Prostate gland (tissue), 2 donors: ENCODE results near the gene SNX19. TPM values are rescaled to one million over a fixed set of nuclear protein-coding genes. Genes with fewer than 3 reads are reported as not detected.
A peak's percentile ranks its signal among the peaks of the same experiment; 100 is the strongest.

Experiments
- DNase-seq: peaks from one replicate; pipeline ENCODE4 v3.0.0-alpha.2; 2019; ENCODE audit warnings: low spot score
- H3K27ac ChIP-seq, 2 donors: fragments of 200-600 bp; sonication (generic); 2 replicates each; pipeline ENCODE4 v1.5.1; 2017 to 2019
- H3K27me3 ChIP-seq: fragments of 200-600 bp; sonication (generic); replicated peaks from 2 replicates; pipeline ENCODE4 v1.5.1; 2019; ENCODE audit not compliant: insufficient read depth
- H3K36me3 ChIP-seq, 2 donors: fragments of 200-600 bp; sonication (generic); 1 replicate in 1 of 2; 2 replicates in 1 of 2; pipeline versions ENCODE4 v1.5.1 to v1.8.1; 2017 to 2019
- H3K4me1 ChIP-seq: fragments of 200-600 bp; sonication (generic); replicated peaks from 2 replicates; pipeline ENCODE4 v1.5.1; 2019
- H3K4me3 ChIP-seq, 2 donors: fragments of 200-600 bp; sonication (generic); 2 replicates each; pipeline ENCODE4 v1.5.1; 2017 to 2019
- H3K9me3 ChIP-seq: fragments of 200-600 bp; sonication (generic); 2 replicates; pipeline ENCODE4 v1.5.1; 2017
- POLR2A ChIP-seq: fragments of 450-650 bp; IDR thresholded peaks from one replicate; pipeline ENCODE4 v1.6.1; 2016; ENCODE audit warnings: antibody characterized with exemption, mild to moderate bottlenecking
- POLR2AphosphoS5 ChIP-seq: sonication (generic); formaldehyde crosslinking; IDR thresholded peaks from one replicate; pipeline ENCODE4 v1.6.1; 2017; ENCODE audit warnings: antibody characterized with exemption
- WGBS: methylation state at CpG from one replicate; pipeline ENCODE4 v1.1.5; 2018; 5-methylcytosine and 5-hydroxymethylcytosine counted together
- intact Hi-C: fragments of 100-400 bp; cut with DNase I; formaldehyde crosslinking; loops from one replicate; pipeline ENCODE4 v1.14.2; 2022
- total RNA-seq, 2 donors: library from RNA; depleted of rRNA; stranded (reverse); fragments of >200 nt; gene quantifications; one replicate each; pipeline ENCODE4 v1.1.0, GENCODE V29; 2016
- TF ChIP-seq, protein P1 (sequence below), 4 experiments: fragments of 200-600 bp in 2 of 4; fragments of 450-650 bp in 2 of 4; sonication (generic) in 2 of 4; IDR thresholded peaks; 1 replicate in 3 of 4; 2 replicates in 1 of 4; pipeline ENCODE4 v1.5.1; 2016 to 2019; ENCODE audit warnings: antibody characterized with exemption in 4 of 4, mild to moderate bottlenecking in 2 of 4, moderate library complexity in 2 of 4

SNX19 gene
- total RNA-seq, 2 donors from 2014 or later: 87.7 to 115 TPM

DNA sequence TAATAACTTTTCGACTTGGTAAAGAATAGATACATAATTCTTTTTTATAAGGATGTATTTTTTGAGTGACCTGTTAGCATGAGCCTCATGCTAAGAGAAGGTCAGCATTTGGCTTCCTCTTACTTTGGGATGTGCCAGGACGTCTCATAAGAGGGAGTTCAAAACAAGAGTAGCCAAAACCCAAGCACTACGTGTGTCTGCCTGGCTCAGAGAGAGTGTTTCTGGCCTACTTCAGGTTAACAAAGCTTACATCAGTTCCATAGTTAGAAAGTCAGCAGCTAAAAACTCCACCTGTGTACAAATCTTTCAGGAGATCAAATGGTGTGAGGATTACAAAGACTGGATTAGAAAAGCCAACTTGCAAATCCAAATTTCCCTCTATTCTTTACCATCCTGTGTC is 13.9 kb downstream of the SNX19 start:
- Histone ChIP-seq H3K4me1 (no peaks in the 10 kb centered on the region), H3K36me3 (peaks cover 0 to 15% of the 10 kb centered on the region in 2 donors), H3K9me3 (no peaks in the 10 kb centered on the region), H3K27ac (no peak overlapping the region), H3K27me3 (no peaks in the 10 kb centered on the region), H3K4me3 (no peak overlapping the region)
- WGBS: 56% methylated on average over 3 of the region's 3 CpGs
- intact Hi-C loops: no loop called here
- DNase-seq: no peak
- TF ChIP-seq, protein P1, sequence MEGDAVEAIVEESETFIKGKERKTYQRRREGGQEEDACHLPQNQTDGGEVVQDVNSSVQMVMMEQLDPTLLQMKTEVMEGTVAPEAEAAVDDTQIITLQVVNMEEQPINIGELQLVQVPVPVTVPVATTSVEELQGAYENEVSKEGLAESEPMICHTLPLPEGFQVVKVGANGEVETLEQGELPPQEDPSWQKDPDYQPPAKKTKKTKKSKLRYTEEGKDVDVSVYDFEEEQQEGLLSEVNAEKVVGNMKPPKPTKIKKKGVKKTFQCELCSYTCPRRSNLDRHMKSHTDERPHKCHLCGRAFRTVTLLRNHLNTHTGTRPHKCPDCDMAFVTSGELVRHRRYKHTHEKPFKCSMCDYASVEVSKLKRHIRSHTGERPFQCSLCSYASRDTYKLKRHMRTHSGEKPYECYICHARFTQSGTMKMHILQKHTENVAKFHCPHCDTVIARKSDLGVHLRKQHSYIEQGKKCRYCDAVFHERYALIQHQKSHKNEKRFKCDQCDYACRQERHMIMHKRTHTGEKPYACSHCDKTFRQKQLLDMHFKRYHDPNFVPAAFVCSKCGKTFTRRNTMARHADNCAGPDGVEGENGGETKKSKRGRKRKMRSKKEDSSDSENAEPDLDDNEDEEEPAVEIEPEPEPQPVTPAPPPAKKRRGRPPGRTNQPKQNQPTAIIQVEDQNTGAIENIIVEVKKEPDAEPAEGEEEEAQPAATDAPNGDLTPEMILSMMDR (IDR thresholded peaks at IDR 0.05): no peak
- TF ChIP-seq POLR2AphosphoS5 (no peak), POLR2A (no peak)

DNA sequence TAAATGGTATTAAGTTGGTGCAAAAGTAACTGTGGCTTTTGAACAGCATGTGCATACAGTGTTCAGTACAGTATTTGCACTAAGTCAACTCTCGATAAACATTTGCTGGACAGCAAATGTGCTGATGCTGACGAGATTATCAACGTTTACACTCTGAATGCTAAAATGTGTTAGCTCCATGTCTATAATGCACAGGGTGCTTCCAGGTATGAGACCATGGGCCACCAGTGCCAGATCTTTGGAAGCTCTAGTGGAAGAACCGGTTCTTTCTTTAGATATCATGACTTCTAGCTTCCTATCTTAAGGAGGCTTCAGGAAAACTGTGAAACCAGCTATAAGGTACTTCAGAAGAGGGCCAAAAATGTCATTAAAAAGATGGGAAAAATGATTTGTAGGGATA is 17.2 kb downstream of the SNX19 start:
- TF ChIP-seq, protein P1 (IDR thresholded peaks at IDR 0.05): no peak
- TF ChIP-seq POLR2A (no peak), POLR2AphosphoS5 (peak; percentile 52)
- H3K27ac ChIP-seq: peak overlapping the region; percentile 81 to 88
- intact Hi-C loops: loop anchor here (10.0 kb wide), 3 partner anchors 224 to 684 kb away; partner anchors contain the start of gene ZBTB44
- WGBS: 29% methylated on average over 4 of the region's 4 CpGs
- DNase-seq: no peak
- H3K4me3 ChIP-seq: no peak overlapping the region
- H3K36me3 ChIP-seq: no peaks in the 10 kb centered on the region
- no peaks in the 10 kb centered on the region for H3K4me1 ChIP-seq
- no peaks in the 10 kb centered on the region for H3K9me3 ChIP-seq
- H3K27me3 ChIP-seq: no peaks in the 10 kb centered on the region

DNA sequence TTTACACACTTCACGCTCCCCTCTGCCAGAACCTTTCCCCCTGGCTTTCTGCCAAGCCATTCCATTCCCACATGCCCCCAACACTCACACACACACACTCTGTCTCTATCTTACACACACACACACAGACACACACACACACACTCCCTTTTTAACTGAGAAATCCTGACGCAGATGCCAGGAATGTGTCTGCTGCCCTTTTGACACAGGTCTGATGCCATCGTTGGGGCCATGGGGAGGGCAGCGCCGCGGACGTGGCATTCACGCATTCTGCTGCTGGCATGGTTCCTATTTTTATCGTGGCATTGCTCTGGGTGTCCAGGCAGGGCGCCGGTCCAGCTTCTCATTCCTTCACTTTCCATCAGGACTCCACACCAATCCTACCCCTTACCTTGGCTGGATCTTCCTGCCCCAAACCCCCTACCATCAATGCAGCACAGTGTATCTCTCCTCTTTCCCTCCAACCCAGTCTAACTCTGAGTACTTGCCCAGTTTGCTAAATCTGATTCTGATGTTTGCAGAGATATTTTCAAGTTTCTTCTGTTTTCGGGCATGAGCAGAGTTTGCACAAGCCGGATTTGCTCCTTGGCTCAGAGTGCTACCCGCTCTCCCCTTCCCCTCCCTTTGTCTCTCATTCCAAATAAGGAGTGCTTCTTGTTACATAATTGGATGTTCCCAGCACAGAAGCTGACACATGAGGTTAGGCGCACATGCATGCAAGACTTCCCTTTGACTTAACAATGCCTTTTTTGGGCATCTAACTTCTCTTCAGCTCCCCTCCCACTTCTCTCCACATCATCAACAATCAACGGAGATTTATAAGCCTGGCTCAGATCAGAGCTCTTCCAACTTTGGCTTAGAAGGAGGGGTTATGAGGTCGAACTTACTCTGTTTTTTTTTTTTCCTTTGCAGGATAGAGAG is 18.8 kb downstream of the SNX19 start:
- TF ChIP-seq, protein P1 (IDR thresholded peaks at IDR 0.05): no peak
- peak; percentile 94 for TF ChIP-seq POLR2AphosphoS5
- H3K27ac ChIP-seq: peak overlapping the region; percentile 81 to 88
- WGBS: 11% methylated on average over 17 of the region's 17 CpGs
- no peaks in the 10 kb centered on the region for H3K27me3 ChIP-seq
- intact Hi-C loops: loop anchor here (10.0 kb wide), 3 partner anchors 223 to 683 kb away; partner anchors contain the start of gene ZBTB44
- peaks cover 2 to 3% of the 10 kb centered on the region in 2 donors for H3K36me3 ChIP-seq
- no peaks in the 10 kb centered on the region for H3K9me3 ChIP-seq
- H3K4me1 ChIP-seq: no peaks in the 10 kb centered on the region
- no peak overlapping the region for H3K4me3 ChIP-seq
- peak; percentile 72 for DNase-seq

- Histone ChIP-seq H3K27me3 (no peaks in the 10 kb centered on the region), H3K4me3 (no peak overlapping the region), H3K9me3 (no peaks in the 10 kb centered on the region), H3K27ac (peak overlapping the region in 1 of 2 donors; percentile 24), H3K36me3 (peaks cover 2 to 3% of the 10 kb centered on the region in 2 donors), H3K4me1 (no peaks in the 10 kb centered on the region)
- WGBS: 25% methylated on average over 6 of the region's 6 CpGs
- intact Hi-C loops: loop anchor here (1.0 to 10.0 kb wide), 5 partner anchors 32 to 680 kb away; partner anchors contain the start of gene ZBTB44
- DNase-seq: peak; percentile 76
- TF ChIP-seq POLR2AphosphoS5 (peak; percentile 62), POLR2A (no peak)
- TF ChIP-seq, protein P1 (IDR thresholded peaks at IDR 0.05): peak; percentile 57 to 92 (median 90)
Observed at GRCh38 chr11:130894322-130895025, 21.8 kb downstream of the SNX19 start.
